ENCODE results near the gene RUNX3. TPM values are rescaled to one million over a fixed set of nuclear protein-coding genes. Genes with fewer than 3 reads are reported as not detected.

Gene RUNX3
- total RNA-seq, 6 donors from 2014 or later, result 4.2 to 15.6 (median 10.1) TPM

DNA sequence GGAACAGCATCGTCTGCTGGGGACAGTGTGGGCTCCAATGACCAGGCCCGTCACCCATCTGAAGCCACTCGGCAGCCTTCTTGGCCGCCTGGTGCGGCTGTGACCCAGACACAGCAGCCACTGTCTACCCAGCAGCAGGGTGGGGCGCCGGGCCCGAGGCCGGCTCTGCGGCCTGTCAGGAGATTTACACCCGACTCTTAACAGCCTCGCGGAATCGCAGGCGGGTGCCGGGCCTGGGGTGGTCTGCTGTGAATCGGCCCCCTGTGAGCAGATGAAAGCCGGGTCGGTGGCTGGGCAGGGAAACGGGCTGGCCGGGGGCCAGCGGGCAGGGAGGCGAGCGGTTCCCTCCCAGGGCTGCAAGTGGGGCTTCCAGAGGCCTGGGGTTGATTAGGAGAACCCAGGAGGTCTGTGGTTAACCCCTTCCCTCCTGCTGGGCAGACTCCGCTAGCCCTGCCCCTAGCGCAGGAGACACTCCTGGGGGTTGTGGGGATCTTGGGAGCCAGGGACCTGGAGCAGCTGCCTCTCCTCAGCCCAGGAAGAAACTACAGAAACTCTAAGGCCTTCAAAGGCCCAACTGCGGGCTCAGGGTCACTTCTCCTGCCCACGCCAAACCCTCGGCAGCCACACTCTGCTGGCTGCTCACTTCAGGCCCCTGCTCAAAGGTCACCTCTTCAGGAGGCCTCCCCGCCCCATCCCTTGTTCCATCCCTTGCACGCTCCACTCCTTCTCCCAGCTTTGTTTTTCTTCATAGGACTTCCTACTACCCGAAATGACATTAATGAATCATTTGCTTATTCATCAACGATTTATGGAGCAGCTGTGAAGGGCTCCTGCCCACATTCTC lies 15.6 kb downstream of the RUNX3 start:
- TF ChIP-seq POLR2AphosphoS5 (IDR thresholded peaks at IDR 0.05) (no peak), POLR2A (IDR thresholded peaks at IDR 0.05) (no peak), EP300 (IDR thresholded peaks at IDR 0.05) (no peak)
- TF ChIP-seq, protein P1, sequence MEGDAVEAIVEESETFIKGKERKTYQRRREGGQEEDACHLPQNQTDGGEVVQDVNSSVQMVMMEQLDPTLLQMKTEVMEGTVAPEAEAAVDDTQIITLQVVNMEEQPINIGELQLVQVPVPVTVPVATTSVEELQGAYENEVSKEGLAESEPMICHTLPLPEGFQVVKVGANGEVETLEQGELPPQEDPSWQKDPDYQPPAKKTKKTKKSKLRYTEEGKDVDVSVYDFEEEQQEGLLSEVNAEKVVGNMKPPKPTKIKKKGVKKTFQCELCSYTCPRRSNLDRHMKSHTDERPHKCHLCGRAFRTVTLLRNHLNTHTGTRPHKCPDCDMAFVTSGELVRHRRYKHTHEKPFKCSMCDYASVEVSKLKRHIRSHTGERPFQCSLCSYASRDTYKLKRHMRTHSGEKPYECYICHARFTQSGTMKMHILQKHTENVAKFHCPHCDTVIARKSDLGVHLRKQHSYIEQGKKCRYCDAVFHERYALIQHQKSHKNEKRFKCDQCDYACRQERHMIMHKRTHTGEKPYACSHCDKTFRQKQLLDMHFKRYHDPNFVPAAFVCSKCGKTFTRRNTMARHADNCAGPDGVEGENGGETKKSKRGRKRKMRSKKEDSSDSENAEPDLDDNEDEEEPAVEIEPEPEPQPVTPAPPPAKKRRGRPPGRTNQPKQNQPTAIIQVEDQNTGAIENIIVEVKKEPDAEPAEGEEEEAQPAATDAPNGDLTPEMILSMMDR (IDR thresholded peaks at IDR 0.05), result no peak
- H3K27ac ChIP-seq, result peak overlapping the region in 1 of 4 donors; percentile 49
- H3K36me3 ChIP-seq, result no peaks in the 10 kb centered on the region
- no peak overlapping the region for H3K4me3 ChIP-seq
- H3K27me3 ChIP-seq, result no peaks in the 10 kb centered on the region
- ATAC-seq (ENCODE audit: low FRiP score in 2 of 2) (peak in 1 of 2 donors; percentile 42), DNase-seq (peak in 1 of 2 donors; percentile 88)
- 68 to 72% methylated on average over 12 to 33 of the region's 33 CpGs for WGBS, 2 donors
- peaks cover 0 to 3% (median 0%) of the 10 kb centered on the region in 4 donors for H3K4me1 ChIP-seq
- no peaks in the 10 kb centered on the region for H3K9me3 ChIP-seq

DNA sequence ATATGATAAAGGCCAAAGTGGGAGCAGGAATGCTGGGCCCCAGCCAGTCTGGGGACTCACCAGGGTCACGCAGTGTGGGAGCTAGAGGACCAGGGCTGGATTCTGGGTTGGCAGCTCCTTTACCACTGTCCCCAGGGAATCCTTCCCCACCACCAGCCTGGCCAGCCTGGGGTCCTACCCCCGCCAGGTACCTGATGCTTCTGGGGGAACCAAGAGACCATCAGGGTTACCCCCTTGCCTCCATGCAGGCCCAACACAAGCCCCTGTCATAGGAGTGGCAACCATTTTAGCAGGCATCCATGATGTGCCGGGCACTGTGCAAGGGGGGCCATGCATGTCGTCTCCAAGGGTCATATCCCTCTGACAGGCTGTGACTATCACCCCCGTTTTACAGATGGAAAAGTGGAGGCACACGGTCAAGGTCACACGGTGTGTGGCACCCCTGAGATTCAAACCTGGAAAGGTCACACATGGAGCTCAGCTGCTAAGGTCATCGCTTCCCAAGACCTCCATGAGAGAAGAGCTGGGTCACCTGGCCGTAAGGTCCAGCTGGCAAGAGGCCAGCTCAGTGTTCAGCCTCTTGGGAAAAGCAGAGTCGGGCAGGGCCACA lies 16.4 kb downstream of the RUNX3 start:
- DNase-seq, result no peak
- Histone ChIP-seq H3K9me3 (no peaks in the 10 kb centered on the region), H3K27ac (peak overlapping the region in 2 of 4 donors; percentile 61 to 65), H3K36me3 (no peaks in the 10 kb centered on the region), H3K27me3 (no peaks in the 10 kb centered on the region), H3K4me3 (no peak overlapping the region), H3K4me1 (peaks cover 0 to 6% (median 2%) of the 10 kb centered on the region in 4 donors)
- 82 to 90% methylated on average over 2 to 10 of the region's 10 CpGs for WGBS, 2 donors
- TF ChIP-seq POLR2AphosphoS5 (IDR thresholded peaks at IDR 0.05) (no peak), POLR2A (IDR thresholded peaks at IDR 0.05) (no peak), EP300 (IDR thresholded peaks at IDR 0.05) (no peak)
- TF ChIP-seq, protein P1 (IDR thresholded peaks at IDR 0.05), result no peak
- ATAC-seq (ENCODE audit: low FRiP score in 2 of 2), result no peak

DNA sequence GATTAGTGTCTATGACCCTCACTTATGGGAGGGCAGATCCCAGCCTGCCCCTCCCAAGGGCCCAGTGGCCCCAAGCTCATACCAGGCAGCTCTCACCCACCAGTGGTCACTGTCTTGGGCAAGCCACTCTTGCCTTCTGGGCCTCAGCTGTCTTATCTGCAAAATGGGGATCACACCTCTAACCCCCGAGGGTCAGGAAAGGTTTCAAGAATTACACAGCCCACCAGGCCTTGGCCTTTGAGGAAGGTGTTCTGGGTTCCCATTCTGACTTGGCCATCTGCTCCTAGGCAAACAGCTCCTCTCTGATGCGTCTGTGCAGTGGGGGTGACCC lies 16.8 kb downstream of the RUNX3 start:
- H3K9me3 ChIP-seq, result no peaks in the 10 kb centered on the region
- peak overlapping the region in 3 of 4 donors; percentile 7 to 65 (median 61) for H3K27ac ChIP-seq
- TF ChIP-seq EP300 (IDR thresholded peaks at IDR 0.05), result no peak
- TF ChIP-seq, protein P1 (IDR thresholded peaks at IDR 0.05), result no peak
- TF ChIP-seq POLR2AphosphoS5 (IDR thresholded peaks at IDR 0.05), result no peak
- H3K4me3 ChIP-seq, result no peak overlapping the region
- DNase-seq, result no peak
- ATAC-seq (ENCODE audit: low FRiP score in 2 of 2), result no peak
- no peaks in the 10 kb centered on the region for H3K27me3 ChIP-seq
- WGBS, 2 donors, result 79 to 80% methylated on average over 1 to 2 of the region's 2 CpGs
- no peaks in the 10 kb centered on the region for H3K36me3 ChIP-seq
- peaks cover 0 to 6% (median 2%) of the 10 kb centered on the region in 4 donors for H3K4me1 ChIP-seq

DNA sequence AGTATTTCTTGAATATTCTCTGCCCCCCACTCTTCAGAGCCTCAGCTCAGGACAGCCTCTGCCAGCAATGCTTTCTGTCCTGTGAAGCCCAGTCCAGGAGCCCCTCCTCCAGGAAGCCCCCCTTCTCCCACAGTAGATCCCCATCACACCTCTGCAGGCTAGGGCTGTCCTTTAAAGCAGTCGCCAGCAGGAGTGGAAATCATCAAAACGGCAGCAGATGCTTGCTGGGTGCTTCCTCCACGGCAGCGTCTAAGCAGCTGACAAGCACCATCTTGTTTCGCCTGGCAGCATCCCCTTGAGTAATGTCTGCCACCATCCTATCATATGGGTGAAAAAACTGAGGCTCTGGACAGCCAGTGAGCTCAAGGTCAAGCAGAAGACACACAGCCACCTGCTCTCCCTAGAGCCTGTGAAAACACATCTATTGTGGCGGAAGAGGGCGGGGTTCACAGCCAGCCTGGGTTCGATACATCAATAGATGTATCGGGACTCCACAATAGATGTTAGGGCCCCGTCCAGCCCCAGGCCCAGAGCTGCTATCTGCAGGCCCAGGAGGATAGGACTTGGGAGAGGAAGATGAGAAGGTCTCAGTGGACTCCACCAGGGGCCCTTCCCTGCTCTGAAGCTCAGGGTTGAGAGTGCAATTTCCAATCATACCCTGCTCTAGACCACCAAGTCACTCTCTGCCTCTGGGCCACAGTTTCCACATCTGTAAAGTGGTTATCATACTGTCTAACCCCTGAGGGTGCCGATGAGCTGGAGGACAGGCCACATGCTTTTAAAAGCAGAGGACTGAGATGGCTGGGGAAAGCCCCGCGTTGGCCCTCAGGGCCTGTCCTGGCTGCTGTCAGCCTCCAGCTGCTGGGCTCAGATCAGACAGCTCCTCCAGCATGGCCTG lies 17.5 kb downstream of the RUNX3 start:
- Histone ChIP-seq H3K36me3 (no peaks in the 10 kb centered on the region), H3K9me3 (no peaks in the 10 kb centered on the region), H3K4me3 (no peak overlapping the region), H3K27ac (peak overlapping the region in 3 of 4 donors; percentile 7 to 65 (median 61)), H3K4me1 (peaks cover 0 to 6% (median 2%) of the 10 kb centered on the region in 4 donors), H3K27me3 (no peaks in the 10 kb centered on the region)
- 64 to 80% methylated on average over 7 to 13 of the region's 13 CpGs for WGBS, 2 donors
- ATAC-seq (ENCODE audit: low FRiP score in 2 of 2), result no peak
- no peak for DNase-seq
- TF ChIP-seq, protein P1 (IDR thresholded peaks at IDR 0.05), result no peak
- TF ChIP-seq POLR2A (IDR thresholded peaks at IDR 0.05) (no peak), POLR2AphosphoS5 (IDR thresholded peaks at IDR 0.05) (no peak), EP300 (IDR thresholded peaks at IDR 0.05) (no peak)

All from upper lobe of left lung (tissue), 6 donors.